IMR-90 (cell line): Measurements from ENCODE around the gene DCDC2.

ENCODE experiments used
- POLR2A ChIP-seq: IDR thresholded peaks from 2 replicates; pipeline ENCODE4 v1.6.1; 2012; ENCODE audit warnings: mild to moderate bottlenecking, low read depth, low read length
- RCOR1 ChIP-seq: IDR thresholded peaks from 2 replicates; pipeline ENCODE4 v1.6.1; 2012; ENCODE audit warnings: mild to moderate bottlenecking, low read length, improper control_type of control experiment; ENCODE audit not compliant: insufficient replicate concordance
- TF ChIP-seq, protein P1 (sequence below): conservative IDR thresholded peaks from 2 replicates; pipeline ENCODE4 v1.5.1; 2012; ENCODE audit warnings: mild to moderate bottlenecking, low read depth, low read length, improper control_type of control experiment

DNA sequence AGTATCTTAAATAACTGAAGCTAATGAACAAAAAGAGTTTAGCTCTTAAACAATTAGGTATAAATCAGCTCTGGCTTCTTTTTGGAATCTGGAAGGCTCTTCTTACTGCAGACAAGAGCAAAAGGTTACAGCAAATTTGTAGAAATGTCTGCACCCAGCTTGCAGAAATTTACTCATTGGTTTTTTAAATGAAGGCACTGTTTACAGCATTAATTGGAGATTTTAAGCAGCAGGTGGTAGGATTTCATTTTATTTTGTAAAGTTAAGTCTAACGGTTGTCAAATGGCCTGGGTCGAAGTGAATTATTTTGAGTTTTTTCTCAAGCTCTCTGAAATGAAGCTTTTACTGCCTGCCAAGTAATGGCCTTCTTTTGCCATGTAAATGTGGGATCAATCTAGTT lies 129.7 kb downstream of the DCDC2 start:
- TF ChIP-seq, protein P1, sequence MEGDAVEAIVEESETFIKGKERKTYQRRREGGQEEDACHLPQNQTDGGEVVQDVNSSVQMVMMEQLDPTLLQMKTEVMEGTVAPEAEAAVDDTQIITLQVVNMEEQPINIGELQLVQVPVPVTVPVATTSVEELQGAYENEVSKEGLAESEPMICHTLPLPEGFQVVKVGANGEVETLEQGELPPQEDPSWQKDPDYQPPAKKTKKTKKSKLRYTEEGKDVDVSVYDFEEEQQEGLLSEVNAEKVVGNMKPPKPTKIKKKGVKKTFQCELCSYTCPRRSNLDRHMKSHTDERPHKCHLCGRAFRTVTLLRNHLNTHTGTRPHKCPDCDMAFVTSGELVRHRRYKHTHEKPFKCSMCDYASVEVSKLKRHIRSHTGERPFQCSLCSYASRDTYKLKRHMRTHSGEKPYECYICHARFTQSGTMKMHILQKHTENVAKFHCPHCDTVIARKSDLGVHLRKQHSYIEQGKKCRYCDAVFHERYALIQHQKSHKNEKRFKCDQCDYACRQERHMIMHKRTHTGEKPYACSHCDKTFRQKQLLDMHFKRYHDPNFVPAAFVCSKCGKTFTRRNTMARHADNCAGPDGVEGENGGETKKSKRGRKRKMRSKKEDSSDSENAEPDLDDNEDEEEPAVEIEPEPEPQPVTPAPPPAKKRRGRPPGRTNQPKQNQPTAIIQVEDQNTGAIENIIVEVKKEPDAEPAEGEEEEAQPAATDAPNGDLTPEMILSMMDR, result no peak
- TF ChIP-seq POLR2A, result no peak
- TF ChIP-seq RCOR1, result no peak
